WTC11 (cell line): ENCODE results near the gene MRPL54. TPM values are rescaled to one million over a fixed set of nuclear protein-coding genes. Genes with fewer than 3 reads are reported as not detected.
"Not testable (repeated sequence)": the region's sequence is repeated elsewhere in the genome, so short reads cannot be mapped to it uniquely, and the experiment has no call there.

Experiments
- ATAC-seq: fragments of 200-7000 bp; cut with Tn5 transposase; 2 replicates; pipeline ENCODE4 v1.10.0; 2021; ENCODE audit warnings: mild to moderate bottlenecking, moderate library complexity
- CTCF ChIA-PET: fragments of 300-600 bp; sonication (Branson Sonifier 250); formaldehyde crosslinking; loops from one replicate; lab custom pipeline; 2021; ENCODE audit warnings: antibody characterized with exemption; lab: Charles Lee
- POLR2A ChIA-PET: fragments of 350-600 bp; sonication (Branson Sonifier 250); formaldehyde crosslinking; loops from one replicate; lab custom pipeline; 2021; ENCODE audit warnings: antibody characterized with exemption; lab: Charles Lee
- DNase-seq: peaks from one replicate; pipeline ENCODE4 v3.0.0; 2021; ENCODE audit warnings: low spot score
- H3K27ac Mint-ChIP-seq: 2 replicates; pipeline ENCODE4 v1.8.0; 2021; ENCODE audit warnings: mixed read lengths
- H3K27me3 Mint-ChIP-seq: 2 replicates; pipeline ENCODE4 v1.8.0; 2021; ENCODE audit warnings: low read depth, mild to moderate bottlenecking, moderate library complexity, mixed read lengths
- H3K36me3 Mint-ChIP-seq: 2 replicates; pipeline ENCODE4 v1.8.0; 2021; ENCODE audit warnings: mixed read lengths
- H3K4me1 Mint-ChIP-seq: 2 replicates; pipeline ENCODE4 v1.8.0; 2022; ENCODE audit warnings: mixed read lengths
- H3K4me3 Mint-ChIP-seq: 2 replicates; pipeline ENCODE4 v1.8.0; 2021; ENCODE audit warnings: mild to moderate bottlenecking, moderate library complexity, mixed read lengths
- H3K9me3 Mint-ChIP-seq: 2 replicates; pipeline ENCODE4 v1.8.0; 2021; ENCODE audit warnings: mixed read lengths
- ELF4 ChIP-seq: sonication (generic); formaldehyde crosslinking; IDR thresholded peaks from 2 replicates; pipeline ENCODE4 v1.8.1; 2022; ENCODE audit warnings: low read depth, mild to moderate bottlenecking, moderate library complexity, missing genetic modification reagents
- ETV6 ChIP-seq: sonication (generic); formaldehyde crosslinking; IDR thresholded peaks from 2 replicates; pipeline ENCODE4 v1.8.1; 2022; ENCODE audit warnings: mild to moderate bottlenecking, missing genetic modification reagents
- FOXP1 ChIP-seq: sonication (generic); formaldehyde crosslinking; IDR thresholded peaks from 2 replicates; pipeline ENCODE4 v1.8.0; 2022; ENCODE audit warnings: missing genetic modification reagents, mild to moderate bottlenecking, moderate library complexity, borderline replicate concordance
- GABPB1 ChIP-seq: sonication (generic); formaldehyde crosslinking; IDR thresholded peaks from 2 replicates; pipeline ENCODE4 v1.8.1; 2023; ENCODE audit warnings: mild to moderate bottlenecking, missing genetic modification reagents
- NFE2L1 ChIP-seq: sonication (generic); formaldehyde crosslinking; IDR thresholded peaks from 2 replicates; pipeline ENCODE4 v1.8.1; 2023; ENCODE audit warnings: missing genetic modification reagents
- NFYB ChIP-seq: sonication (generic); formaldehyde crosslinking; conservative IDR thresholded peaks from 2 replicates; pipeline ENCODE4 v1.8.0; 2022; ENCODE audit warnings: low read depth, missing genetic modification reagents
- SOX15 ChIP-seq: fragments of 250-450 bp; sonication (Bioruptor Pico); IDR thresholded peaks from 2 replicates; pipeline ENCODE4 v1.9.0; 2021; ENCODE audit warnings: mild to moderate bottlenecking
- TCF7 ChIP-seq: sonication (generic); formaldehyde crosslinking; IDR thresholded peaks from 2 replicates; pipeline ENCODE4 v1.8.0; 2022; ENCODE audit warnings: mild to moderate bottlenecking, low read depth, missing genetic modification reagents, moderate library complexity
- ZNF263 ChIP-seq: sonication (generic); formaldehyde crosslinking; IDR thresholded peaks from 2 replicates; pipeline ENCODE4 v1.8.1; 2022; ENCODE audit warnings: low read depth, mild to moderate bottlenecking, moderate library complexity, missing genetic modification reagents
- ZNF671 ChIP-seq: fragments of 250-450 bp; sonication (Bioruptor Pico); IDR thresholded peaks from 2 replicates; pipeline ENCODE4 v1.8.0; 2021; ENCODE audit warnings: mild to moderate bottlenecking
- total RNA-seq: library from RNA; stranded (reverse); gene quantifications from 3 replicates; pipeline ENCODE4 v1.2.3, GENCODE V29; 2021
- TF ChIP-seq, protein P1 (sequence below): sonication (generic); formaldehyde crosslinking; IDR thresholded peaks from 2 replicates; pipeline ENCODE4 v1.8.1; 2023; ENCODE audit warnings: mild to moderate bottlenecking, missing genetic modification reagents
- TF ChIP-seq, protein P2 (sequence below): sonication (generic); formaldehyde crosslinking; IDR thresholded peaks from 2 replicates; pipeline ENCODE4 v1.8.0; 2022; ENCODE audit warnings: mild to moderate bottlenecking, missing genetic modification reagents
- TF ChIP-seq, protein P3 (sequence below): sonication (generic); formaldehyde crosslinking; IDR thresholded peaks from 2 replicates; pipeline ENCODE4 v1.8.0; 2022; ENCODE audit warnings: mild to moderate bottlenecking, missing genetic modification reagents
- TF ChIP-seq, protein P4 (sequence below): fragments of 250-450 bp; sonication (Bioruptor Pico); conservative IDR thresholded peaks from 2 replicates; pipeline ENCODE4 v1.9.0; 2021; ENCODE audit warnings: mild to moderate bottlenecking

Gene MRPL54
- total RNA-seq, 1 experiment from 2014 or later, result 62.3 TPM

DNA sequence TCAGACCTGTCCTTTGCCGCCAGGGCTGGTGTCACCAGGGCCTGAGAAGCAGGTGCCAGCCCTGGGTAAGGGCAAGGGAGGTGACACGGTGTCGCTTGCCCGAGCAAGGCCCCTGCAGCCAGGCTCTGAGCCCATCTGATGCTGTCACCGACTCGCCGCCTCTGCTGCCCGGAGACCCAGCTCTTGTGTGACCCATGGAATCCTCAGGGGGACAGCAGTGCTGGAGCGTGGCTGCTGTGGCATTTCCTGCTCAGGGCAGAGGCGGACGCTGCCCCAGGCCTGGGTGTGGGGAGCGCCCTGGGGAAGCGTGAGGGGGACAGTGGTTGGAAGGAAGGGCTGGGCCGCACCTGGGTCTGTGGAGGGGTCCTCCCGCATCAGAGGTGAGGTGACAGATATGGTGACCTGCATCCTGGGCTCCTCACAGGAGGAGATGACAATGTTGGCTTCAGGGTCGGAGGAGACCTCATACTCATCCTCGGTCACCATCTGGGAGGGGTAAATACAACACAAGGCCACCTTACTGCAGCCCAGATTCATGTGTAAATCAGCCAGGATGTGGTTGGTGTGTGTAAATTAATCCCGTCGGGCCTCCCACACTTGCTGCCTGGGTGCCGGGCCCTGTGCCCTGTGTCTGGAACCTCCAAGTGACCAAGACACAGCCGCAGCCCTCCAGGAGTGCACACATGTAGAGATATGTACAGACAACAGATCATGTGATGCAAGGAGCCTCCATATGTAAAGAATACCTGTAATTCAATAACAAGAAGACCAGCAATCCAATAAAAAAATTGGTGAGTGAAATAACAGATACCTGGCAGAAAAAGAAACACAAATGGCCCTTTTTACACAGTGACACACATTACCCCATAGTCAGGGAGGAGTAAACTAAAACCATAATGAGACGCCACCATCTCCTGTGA lies 51.3 kb downstream of the MRPL54 start:
- ATAC-seq (no peak), DNase-seq (no peak)
- Mint-ChIP-seq H3K27me3 (no peaks in the 10 kb centered on the region), H3K4me3 (no peak overlapping the region), H3K27ac (no peak overlapping the region), H3K4me1 (no peaks in the 10 kb centered on the region), H3K9me3 (0 out of 2 replicates have a peak, but pooled peaks cover 3% of the 10 kb centered on the region), H3K36me3 (no peaks in the 10 kb centered on the region)
- CTCF ChIA-PET, result interaction anchor here (0.6 to 3.4 kb wide), 2 partner anchors 8 to 16 kb away, joined by 4 to 25 read pairs; no protein-coding TSS in a partner anchor
- POLR2A ChIA-PET, result no interaction called here
- TF ChIP-seq, protein P1, sequence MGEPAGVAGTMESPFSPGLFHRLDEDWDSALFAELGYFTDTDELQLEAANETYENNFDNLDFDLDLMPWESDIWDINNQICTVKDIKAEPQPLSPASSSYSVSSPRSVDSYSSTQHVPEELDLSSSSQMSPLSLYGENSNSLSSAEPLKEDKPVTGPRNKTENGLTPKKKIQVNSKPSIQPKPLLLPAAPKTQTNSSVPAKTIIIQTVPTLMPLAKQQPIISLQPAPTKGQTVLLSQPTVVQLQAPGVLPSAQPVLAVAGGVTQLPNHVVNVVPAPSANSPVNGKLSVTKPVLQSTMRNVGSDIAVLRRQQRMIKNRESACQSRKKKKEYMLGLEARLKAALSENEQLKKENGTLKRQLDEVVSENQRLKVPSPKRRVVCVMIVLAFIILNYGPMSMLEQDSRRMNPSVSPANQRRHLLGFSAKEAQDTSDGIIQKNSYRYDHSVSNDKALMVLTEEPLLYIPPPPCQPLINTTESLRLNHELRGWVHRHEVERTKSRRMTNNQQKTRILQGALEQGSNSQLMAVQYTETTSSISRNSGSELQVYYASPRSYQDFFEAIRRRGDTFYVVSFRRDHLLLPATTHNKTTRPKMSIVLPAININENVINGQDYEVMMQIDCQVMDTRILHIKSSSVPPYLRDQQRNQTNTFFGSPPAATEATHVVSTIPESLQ (CRISPR knock-in tag), result no peak
- TF ChIP-seq, protein P2, sequence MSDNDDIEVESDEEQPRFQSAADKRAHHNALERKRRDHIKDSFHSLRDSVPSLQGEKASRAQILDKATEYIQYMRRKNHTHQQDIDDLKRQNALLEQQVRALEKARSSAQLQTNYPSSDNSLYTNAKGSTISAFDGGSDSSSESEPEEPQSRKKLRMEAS, result no peak
- TF ChIP-seq, protein P3, sequence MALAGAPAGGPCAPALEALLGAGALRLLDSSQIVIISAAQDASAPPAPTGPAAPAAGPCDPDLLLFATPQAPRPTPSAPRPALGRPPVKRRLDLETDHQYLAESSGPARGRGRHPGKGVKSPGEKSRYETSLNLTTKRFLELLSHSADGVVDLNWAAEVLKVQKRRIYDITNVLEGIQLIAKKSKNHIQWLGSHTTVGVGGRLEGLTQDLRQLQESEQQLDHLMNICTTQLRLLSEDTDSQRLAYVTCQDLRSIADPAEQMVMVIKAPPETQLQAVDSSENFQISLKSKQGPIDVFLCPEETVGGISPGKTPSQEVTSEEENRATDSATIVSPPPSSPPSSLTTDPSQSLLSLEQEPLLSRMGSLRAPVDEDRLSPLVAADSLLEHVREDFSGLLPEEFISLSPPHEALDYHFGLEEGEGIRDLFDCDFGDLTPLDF, result no peak
- TF ChIP-seq GABPB1 (CRISPR knock-in tag) (no peak), FOXP1 (CRISPR knock-in tag) (no peak), ETV6 (CRISPR knock-in tag) (no peak), NFYB (CRISPR knock-in tag) (no peak)

- DNase-seq (no peak), ATAC-seq (no peak)
- H3K4me3 Mint-ChIP-seq, result no peak overlapping the region
- no peaks in the 10 kb centered on the region for H3K4me1 Mint-ChIP-seq
- ChIA-PET CTCF (interaction anchor here (0.6 kb wide), 1 partner anchor 34 kb away, joined by 3 read pairs; no protein-coding TSS in a partner anchor), POLR2A (no interaction called here)
- H3K9me3 Mint-ChIP-seq, result 0 out of 2 replicates have a peak, but pooled peaks cover 3% of the 10 kb centered on the region
- no peaks in the 10 kb centered on the region for H3K27me3 Mint-ChIP-seq
- H3K36me3 Mint-ChIP-seq, result no peaks in the 10 kb centered on the region
- TF ChIP-seq NFE2L1 (CRISPR knock-in tag), result no peak
- no peak for TF ChIP-seq ZNF671 (CRISPR knock-in tag)
- TF ChIP-seq ELF4 (CRISPR knock-in tag), result no peak
- no peak for TF ChIP-seq ZNF263 (CRISPR knock-in tag)
- TF ChIP-seq, protein P4, sequence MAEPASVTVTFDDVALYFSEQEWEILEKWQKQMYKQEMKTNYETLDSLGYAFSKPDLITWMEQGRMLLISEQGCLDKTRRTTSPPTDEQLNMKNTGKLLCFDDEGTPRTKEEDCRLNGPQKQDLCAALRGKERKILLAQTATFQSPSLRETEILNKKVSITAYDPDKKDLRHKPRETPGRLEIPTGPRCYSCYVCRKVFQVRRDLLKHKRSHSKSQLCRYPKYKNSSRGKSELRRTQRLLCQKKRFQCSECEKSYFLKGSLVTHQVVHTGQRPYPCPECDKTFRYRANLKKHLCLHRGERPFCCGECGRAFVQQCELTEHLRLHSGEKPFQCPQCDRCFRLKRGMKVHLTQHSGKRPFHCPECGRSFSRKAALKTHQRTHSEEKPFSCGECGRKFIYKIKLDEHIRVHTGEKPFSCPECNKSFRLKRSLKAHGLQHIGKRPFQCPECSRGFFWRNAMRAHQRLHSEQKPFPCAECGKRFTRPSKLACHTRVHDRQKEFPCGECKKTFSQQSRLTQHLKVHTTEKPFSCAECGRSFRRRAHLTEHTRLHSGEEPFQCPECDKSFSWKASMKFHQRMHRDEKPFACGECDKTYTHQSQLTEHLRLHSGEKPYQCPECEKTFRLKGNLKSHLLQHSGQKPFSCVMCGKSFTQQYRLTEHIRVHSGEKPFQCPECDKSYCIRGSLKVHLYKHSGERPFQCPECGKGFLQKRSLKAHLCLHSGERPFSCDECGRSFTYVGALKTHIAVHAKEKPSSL (CRISPR knock-in tag), result no peak
- TF ChIP-seq TCF7 (CRISPR knock-in tag), result no peak
- TF ChIP-seq SOX15 (CRISPR knock-in tag), result no peak
- H3K27ac Mint-ChIP-seq, result no peak overlapping the region
These were observed 52.2 kb downstream of the MRPL54 start for GRCh38 chr19:3814648-3815047.

DNA sequence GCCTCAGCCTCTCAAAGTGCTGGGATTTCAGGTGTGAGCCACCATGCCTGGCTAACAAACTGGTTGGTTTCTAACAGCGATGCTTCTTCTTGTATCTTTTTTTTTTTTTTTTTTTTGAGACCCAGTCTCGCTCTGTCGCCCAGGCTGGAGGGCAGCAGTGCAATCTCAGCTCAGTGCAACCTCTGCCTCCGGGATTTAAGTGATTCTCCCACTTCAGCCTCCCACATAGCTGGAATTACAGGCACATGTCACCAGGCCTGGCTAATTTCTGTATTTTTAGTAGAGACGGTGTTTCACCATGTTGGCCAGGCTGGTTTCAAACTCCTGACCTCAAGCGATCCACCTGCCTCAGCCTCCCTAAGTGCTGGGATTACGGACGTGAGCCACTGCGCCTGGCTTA lies 53.7 kb downstream of the MRPL54 start:
- ATAC-seq, H3K36me3 Mint-ChIP-seq, CTCF ChIA-PET, H3K4me3 Mint-ChIP-seq, H3K4me1 Mint-ChIP-seq, DNase-seq, H3K27me3 Mint-ChIP-seq, POLR2A ChIA-PET, H3K27ac Mint-ChIP-seq, H3K9me3 Mint-ChIP-seq: not testable (repeated sequence)
